BJ (cell line): ENCODE results near the gene NF1. TPM values are rescaled to one million over a fixed set of nuclear protein-coding genes. Genes with fewer than 3 reads are reported as not detected.
"Not testable (repeated sequence)": the region's sequence is repeated elsewhere in the genome, so short reads cannot be mapped to it uniquely, and the experiment has no call there.

Experiments
- CTCF ChIA-PET: fragments of 350-600 bp; formaldehyde crosslinking; extraction: SDS; loops from one replicate; lab custom pipeline; 2021; ENCODE audit warnings: antibody characterized with exemption, inconsistent platforms; lab: Yijun Ruan, JAX
- POLR2A ChIA-PET: fragments of 300-600 bp; sonication (Branson Sonifier 250); formaldehyde crosslinking; extraction: SDS; loops from one replicate; lab custom pipeline; 2021; ENCODE audit warnings: antibody characterized with exemption; lab: Charles Lee
- DNase-seq: peaks from one replicate; pipeline ENCODE4 v3.0.0-alpha.2; 2011; ENCODE audit warnings: low read depth
- H3K27me3 ChIP-seq: 2 replicates; pipeline ENCODE4 v1.6.0; 2011; ENCODE audit warnings: low read length; ENCODE audit not compliant: control insufficient read depth, insufficient read depth
- H3K36me3 ChIP-seq: 2 replicates; pipeline ENCODE4 v1.5.1; 2011; ENCODE audit warnings: low read length; ENCODE audit not compliant: control insufficient read depth, insufficient read depth
- H3K4me3 ChIP-seq: 2 replicates; pipeline ENCODE4 v1.5.1; 2011; ENCODE audit warnings: low read depth, mild to moderate bottlenecking, control low read depth, low read length
- CTCF ChIP-seq: IDR thresholded peaks from 2 replicates; pipeline ENCODE4 v1.5.1; 2011; ENCODE audit warnings: low read depth, mild to moderate bottlenecking, control low read depth, inconsistent platforms, low read length, moderate library complexity; ENCODE audit not compliant: insufficient read depth
- polyA plus RNA-seq: library from polyadenylated mRNA; depleted of rRNA; stranded (reverse); fragments of >200 nt; gene quantifications from 2 replicates; pipeline ENCODE4 v1.2.3, GENCODE V29; 2011

Gene NF1
- polyA plus RNA-seq, 1 experiment, result 29.3 TPM

- Histone ChIP-seq H3K27me3 (no peaks in the 10 kb centered on the region), H3K4me3 (no peak overlapping the region), H3K36me3 (no peaks in the 10 kb centered on the region)
- TF ChIP-seq CTCF, result no peak
- no peak for DNase-seq
- ChIA-PET POLR2A (no interaction called here), CTCF (no interaction called here)
Measured at GRCh38 chr17:31148205-31148604, 53.4 kb downstream of the NF1 start.

- no peak for DNase-seq
- no peaks in the 10 kb centered on the region for H3K27me3 ChIP-seq
- ChIA-PET POLR2A (no interaction called here), CTCF (no interaction called here)
- TF ChIP-seq CTCF, result no peak
- no peaks in the 10 kb centered on the region for H3K36me3 ChIP-seq
- H3K4me3 ChIP-seq, result no peak overlapping the region
Measured at GRCh38 chr17:31152271-31152670, 57.5 kb downstream of the NF1 start.

GRCh38 chr17:31155208-31155810 is 60.5 kb downstream of the NF1 start:
- TF ChIP-seq CTCF, result no peak
- CTCF ChIA-PET, result interaction anchor here (0.6 to 1.1 kb wide), 2 partner anchors 10 to 16 kb away, joined by 3 read pairs; no protein-coding TSS in a partner anchor

GRCh38 chr17:31156326-31156725 is 61.5 kb downstream of the NF1 start:
- CTCF ChIA-PET, result no interaction called here
- no peaks in the 10 kb centered on the region for H3K27me3 ChIP-seq
- no peaks in the 10 kb centered on the region; the same call in 1 of the 2 replicates for H3K36me3 ChIP-seq
- H3K4me3 ChIP-seq, result no peak overlapping the region
- POLR2A ChIA-PET, result interaction anchor here (0.6 kb wide), 1 partner anchor 60 kb away, joined by 3 read pairs; no protein-coding TSS in a partner anchor
- TF ChIP-seq CTCF, result no peak
- peak; percentile 78 for DNase-seq

More at GRCh38 chr17:31155208-31155810, 60.5 kb downstream of the NF1 start:
- POLR2A ChIA-PET, result no interaction called here
- DNase-seq, result no peak
- Histone ChIP-seq H3K4me3 (no peak overlapping the region), H3K36me3 (no peaks in the 10 kb centered on the region), H3K27me3 (no peaks in the 10 kb centered on the region)

- POLR2A ChIA-PET, CTCF ChIA-PET, H3K27me3 ChIP-seq, DNase-seq, H3K36me3 ChIP-seq, H3K4me3 ChIP-seq: not testable (repeated sequence)
Measured at GRCh38 chr17:31156864-31157263, 62.1 kb downstream of the NF1 start.
